ENCODE measurements around the gene BRD2.

BRD2 gene

GRCh38 chr6:33001685-33002084 is 33.3 kb downstream of the BRD2 start:
- no peak for FAIRE-seq

GRCh38 chr6:33004940-33005339 is 36.5 kb downstream of the BRD2 start:
- no peak for FAIRE-seq

GRCh38 chr6:33007831-33008400 is 39.5 kb downstream of the BRD2 start:
- FAIRE-seq, result no peak

- FAIRE-seq, result no peak
These were observed 40.8 kb downstream of the BRD2 start, which contains the start of gene HLA-DOA for GRCh38 chr6:33008944-33009861. Gene HLA-DOA (minus strand): TSS chr6:33009591.

GRCh38 chr6:33010356-33010755 is 42.0 kb downstream of the BRD2 start:
- FAIRE-seq, result no peak

- no peak for FAIRE-seq
These were observed 45.2 kb downstream of the BRD2 start for GRCh38 chr6:33013608-33014007.

GRCh38 chr6:33014841-33015634 is 46.6 kb downstream of the BRD2 start:
- FAIRE-seq, result peak; percentile 97

- no peak for FAIRE-seq
These were observed 47.4 kb downstream of the BRD2 start for GRCh38 chr6:33015798-33016197.

GRCh38 chr6:33017018-33017417 is 48.6 kb downstream of the BRD2 start:
- no peak for FAIRE-seq

- FAIRE-seq, result no peak
These were observed 49.4 kb downstream of the BRD2 start for GRCh38 chr6:33017694-33018353.

- peak; percentile 55 for FAIRE-seq
These were observed 50.0 kb downstream of the BRD2 start for GRCh38 chr6:33018418-33018817.

- FAIRE-seq, result peak; percentile 13
These were observed 50.5 kb downstream of the BRD2 start for GRCh38 chr6:33018904-33019303.

GRCh38 chr6:33019372-33019771 is 51.0 kb downstream of the BRD2 start:
- no peak for FAIRE-seq

- FAIRE-seq, result no peak
These were observed 53.5 kb downstream of the BRD2 start for GRCh38 chr6:33021917-33022316.

GRCh38 chr6:33023536-33023935 is 55.1 kb downstream of the BRD2 start:
- FAIRE-seq, result no peak

- no peak for FAIRE-seq
These were observed 56.1 kb downstream of the BRD2 start for GRCh38 chr6:33024521-33024920.

- FAIRE-seq, result no peak
These were observed 59.9 kb downstream of the BRD2 start for GRCh38 chr6:33028220-33028849.

GRCh38 chr6:33029328-33030184 is 61.2 kb downstream of the BRD2 start:
- FAIRE-seq, result no peak

GRCh38 chr6:33030245-33030644 is 61.9 kb downstream of the BRD2 start:
- no peak for FAIRE-seq

Data from islet of Langerhans (tissue), 1 donor.